GM19468 (cell line): ENCODE data around the gene GABRB3.

Experiments used
- ATAC-seq: cut with Tn5 transposase; IDR thresholded peaks from one replicate; pipeline ENCODE4 v1.9.1; 2021; ENCODE audit warnings: mild to moderate bottlenecking, moderate library complexity, moderate number of reproducible peaks; ENCODE audit not compliant: unreplicated experiment; ENCODE audit errors: extremely low read depth

The GABRB3 gene

GRCh38 chr15:26772154-26773066, at the start of gene GABRB3:
Gene GABRB3 (minus strand): TSS chr15:26773066.
- no peak for ATAC-seq

GRCh38 chr15:26807517-26808427, 34.9 kb upstream of the GABRB3 start:
- ATAC-seq = no peak

GRCh38 chr15:26806574-26806973, 33.7 kb upstream of the GABRB3 start:
- ATAC-seq = no peak

GRCh38 chr15:26806151-26806550, 33.3 kb upstream of the GABRB3 start:
- no peak for ATAC-seq

- no peak for ATAC-seq
Measured at GRCh38 chr15:26805470-26805869, 32.6 kb upstream of the GABRB3 start.

GRCh38 chr15:26804063-26804804, 31.4 kb upstream of the GABRB3 start:
- no peak for ATAC-seq

GRCh38 chr15:26790118-26790517, 17.3 kb upstream of the GABRB3 start:
- no peak for ATAC-seq

- ATAC-seq = no peak
Measured at GRCh38 chr15:26781816-26782215, 8.9 kb upstream of the GABRB3 start.

- ATAC-seq = no peak
Measured at GRCh38 chr15:26773917-26774316, 1.1 kb upstream of the GABRB3 start.

GRCh38 chr15:26773067-26773877, 406 bp upstream of the GABRB3 start:
- no peak for ATAC-seq

GRCh38 chr15:26771578-26772153, 1.2 kb downstream of the GABRB3 start:
- no peak for ATAC-seq

GRCh38 chr15:26771168-26771567, 1.7 kb downstream of the GABRB3 start:
- ATAC-seq = no peak

- no peak for ATAC-seq
Measured at GRCh38 chr15:26767169-26767670, 5.6 kb downstream of the GABRB3 start.

GRCh38 chr15:26766262-26766661, 6.6 kb downstream of the GABRB3 start:
- ATAC-seq = no peak

GRCh38 chr15:26759986-26760385, 12.9 kb downstream of the GABRB3 start:
- no peak for ATAC-seq

- ATAC-seq = no peak
Measured at GRCh38 chr15:26758079-26758478, 14.8 kb downstream of the GABRB3 start.

- no peak for ATAC-seq
Measured at GRCh38 chr15:26757141-26757540, 15.7 kb downstream of the GABRB3 start.

- ATAC-seq = no peak
Measured at GRCh38 chr15:26744894-26745293, 28.0 kb downstream of the GABRB3 start.

- ATAC-seq = no peak
Measured at GRCh38 chr15:26739791-26740190, 33.1 kb downstream of the GABRB3 start.
